Stimulated activated CD8-positive, alpha-beta memory T cell treated with anti-CD3 and anti-CD28 coated beads, Interleukin-2, amount 100 ng/mL, for 48 hours (primary cell): ENCODE data around the gene NEK6.

Source experiments
- DNase-seq, 2 donors: peaks; one replicate each; pipeline ENCODE4 v3.0.0-alpha.2; 2020; ENCODE audit warnings: low read depth in 2 of 2

NEK6 gene

GRCh38 chr9:124321935-124322334 lies 64.2 kb downstream of the NEK6 start:
- DNase-seq, result no peak

- DNase-seq, result no peak
Observed at GRCh38 chr9:124322618-124323432, 65.1 kb downstream of the NEK6 start.

GRCh38 chr9:124323904-124324303 lies 66.2 kb downstream of the NEK6 start:
- no peak for DNase-seq

DNA sequence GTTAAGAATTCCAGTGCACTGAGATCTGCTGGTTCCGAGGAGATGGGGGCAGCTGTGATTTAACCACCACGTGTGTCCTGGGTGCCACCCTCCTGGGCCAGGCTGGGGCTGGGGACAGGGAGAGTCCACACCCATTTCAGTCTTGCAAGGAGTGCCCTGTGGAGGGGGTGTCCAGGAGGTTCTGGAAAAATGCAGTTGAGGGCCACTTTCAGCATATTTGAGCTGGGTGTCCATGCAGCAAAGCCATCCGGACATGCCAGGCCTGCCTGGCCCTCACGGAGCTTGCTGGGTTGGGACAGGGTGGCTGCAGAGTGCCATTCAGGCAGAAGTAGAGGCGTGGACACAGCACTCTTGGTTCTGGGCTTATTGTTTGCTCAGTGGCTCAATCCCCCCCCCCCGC lies 68.1 kb downstream of the NEK6 start:
- DNase-seq, result no peak

DNA sequence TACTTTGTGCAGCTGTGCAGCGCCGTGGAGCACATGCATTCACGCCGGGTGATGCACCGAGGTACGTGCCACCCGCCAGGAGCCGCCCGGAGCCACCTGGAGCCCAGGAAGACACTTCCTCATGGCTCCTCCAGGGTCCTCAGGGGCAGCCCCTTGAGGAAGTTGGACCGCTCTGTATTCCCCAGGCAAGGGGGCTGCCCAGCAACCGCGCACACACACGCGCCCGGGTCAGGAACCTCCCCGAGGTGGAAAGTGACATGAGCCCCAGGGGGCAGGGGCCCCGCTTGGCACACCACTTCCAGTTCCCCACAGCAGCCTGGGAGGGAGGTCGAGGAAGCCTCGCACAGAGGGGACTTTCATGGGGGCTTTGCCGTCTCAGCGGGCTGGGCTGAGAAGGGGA lies 68.6 kb downstream of the NEK6 start:
- no peak for DNase-seq

- no peak for DNase-seq
Observed at GRCh38 chr9:124327491-124327890, 69.7 kb downstream of the NEK6 start.

GRCh38 chr9:124328285-124328684 lies 70.5 kb downstream of the NEK6 start:
- DNase-seq, result no peak

- no peak for DNase-seq
Observed at GRCh38 chr9:124329206-124329792, 71.5 kb downstream of the NEK6 start.

- no peak for DNase-seq
Observed at GRCh38 chr9:124330011-124330697, 72.4 kb downstream of the NEK6 start.

GRCh38 chr9:124331580-124331979 lies 73.8 kb downstream of the NEK6 start:
- no peak for DNase-seq

- no peak for DNase-seq
Observed at GRCh38 chr9:124332361-124333202, 74.8 kb downstream of the NEK6 start.

GRCh38 chr9:124333203-124333579 lies 75.4 kb downstream of the NEK6 start:
- no peak for DNase-seq

DNA sequence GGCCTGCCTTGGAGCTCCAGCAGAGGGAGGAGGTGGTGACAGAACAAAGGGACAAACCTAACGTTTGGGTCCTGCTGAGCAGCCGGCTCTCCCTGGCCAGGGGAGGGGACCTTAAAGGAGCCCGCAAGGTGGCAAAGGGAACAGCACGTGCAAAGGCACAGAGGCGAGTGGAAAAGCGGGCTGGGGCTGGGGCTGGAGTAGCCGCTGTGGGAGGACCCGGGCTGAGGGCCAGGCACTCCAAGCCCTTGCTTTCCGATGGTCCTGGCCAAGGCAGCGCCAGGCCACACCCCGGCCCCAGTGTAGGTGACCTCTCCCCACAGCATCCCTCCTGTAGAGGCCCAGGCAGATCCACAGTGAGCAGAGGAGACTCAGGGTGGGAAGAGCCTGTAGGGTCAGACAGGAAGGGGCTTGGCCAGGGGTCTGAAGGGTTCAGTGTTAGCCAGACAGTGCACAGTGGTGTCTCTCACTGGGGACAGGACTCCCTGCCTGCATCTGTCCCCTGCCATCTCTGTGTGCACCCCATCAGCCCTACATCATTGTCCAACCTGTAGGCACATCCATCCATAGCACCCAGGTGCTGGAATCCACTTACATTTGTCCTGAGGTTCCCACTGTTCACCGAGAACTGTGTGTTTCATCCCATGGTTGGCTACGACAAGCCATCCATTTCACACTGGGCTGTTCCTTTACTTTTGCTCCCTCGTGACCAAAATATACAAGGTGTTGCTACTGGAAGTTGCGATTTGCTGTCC lies 77.0 kb downstream of the NEK6 start:
- DNase-seq, result no peak

DNA sequence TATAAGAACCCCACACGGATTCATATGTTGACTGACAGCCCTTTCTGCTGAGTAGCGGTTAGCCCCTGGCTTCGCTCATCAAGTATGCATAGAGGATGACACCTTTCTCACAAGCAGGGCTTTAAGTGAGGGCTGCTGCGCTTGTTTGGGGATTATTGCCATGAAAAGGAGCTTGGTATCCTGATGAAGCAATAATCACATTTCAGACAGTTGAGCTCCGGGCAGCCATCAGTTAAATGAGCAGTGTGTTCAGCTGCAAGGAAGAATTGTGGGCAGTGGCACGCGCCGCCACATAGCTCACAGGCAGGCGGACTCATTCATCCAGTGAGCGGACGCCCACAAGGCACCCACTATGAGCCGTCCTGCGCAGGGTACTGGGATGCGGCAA lies 77.6 kb downstream of the NEK6 start:
- no peak for DNase-seq

DNA sequence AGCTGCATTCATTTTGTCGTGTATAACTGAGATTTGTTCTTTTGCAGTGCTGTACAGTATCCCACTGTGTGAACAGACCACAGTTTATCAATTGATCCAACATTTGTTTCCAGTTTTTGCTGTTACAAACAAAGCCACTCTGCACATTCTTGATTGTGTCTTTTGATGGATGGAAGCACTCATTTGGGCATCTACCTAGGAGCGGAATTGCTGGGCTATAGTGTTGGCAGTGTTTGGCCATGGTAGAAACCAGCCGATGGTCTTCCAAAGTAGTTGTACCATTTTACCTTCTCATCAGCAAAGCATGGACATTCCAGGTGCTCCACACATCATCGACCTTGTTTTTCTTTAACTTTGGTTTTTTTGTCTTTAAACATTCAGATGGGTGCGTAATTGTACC lies 79.8 kb downstream of the NEK6 start:
- no peak for DNase-seq

GRCh38 chr9:124339603-124340146 lies 81.9 kb downstream of the NEK6 start:
- DNase-seq, result no peak

DNA sequence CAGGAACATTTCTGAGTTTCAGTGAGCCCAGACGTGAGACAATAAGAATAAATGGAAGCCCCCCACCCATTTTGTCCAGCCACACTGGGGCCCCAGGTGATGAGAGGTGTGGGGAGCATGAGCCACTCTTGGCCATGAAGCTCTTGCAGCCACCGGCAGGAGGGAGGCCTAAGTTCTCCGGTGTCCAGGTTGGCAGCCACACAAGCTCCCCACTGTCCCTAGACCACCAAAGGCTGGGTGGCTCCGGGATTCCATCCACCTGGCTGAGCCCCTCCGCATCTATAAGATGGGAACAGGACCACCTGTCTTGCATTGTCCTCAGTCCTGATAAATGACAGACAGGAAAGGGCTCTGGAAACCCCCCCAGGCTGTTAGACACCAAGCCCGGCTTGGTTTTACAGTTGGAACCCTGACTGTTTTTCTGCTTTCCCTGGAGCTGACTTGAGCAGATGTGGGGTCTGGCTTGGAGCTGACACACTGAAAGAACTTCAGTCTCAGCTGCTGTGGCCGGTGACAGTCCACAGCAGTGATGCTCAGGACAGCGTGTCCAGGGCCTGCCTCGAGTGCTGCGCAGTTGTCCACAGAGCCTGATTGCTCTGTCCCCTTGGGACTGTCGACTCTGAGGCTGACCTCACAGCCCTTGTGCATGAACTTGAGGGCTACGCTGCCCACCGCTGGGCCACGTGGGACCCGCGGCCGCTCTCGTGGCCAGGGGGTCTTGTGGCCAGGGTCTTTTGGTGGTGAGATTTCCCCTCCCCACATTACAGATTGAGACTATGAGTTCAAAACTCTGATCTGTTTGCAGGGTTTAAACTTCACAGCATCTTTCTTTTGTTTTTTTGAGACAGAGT lies 82.7 kb downstream of the NEK6 start:
- no peak for DNase-seq

DNA sequence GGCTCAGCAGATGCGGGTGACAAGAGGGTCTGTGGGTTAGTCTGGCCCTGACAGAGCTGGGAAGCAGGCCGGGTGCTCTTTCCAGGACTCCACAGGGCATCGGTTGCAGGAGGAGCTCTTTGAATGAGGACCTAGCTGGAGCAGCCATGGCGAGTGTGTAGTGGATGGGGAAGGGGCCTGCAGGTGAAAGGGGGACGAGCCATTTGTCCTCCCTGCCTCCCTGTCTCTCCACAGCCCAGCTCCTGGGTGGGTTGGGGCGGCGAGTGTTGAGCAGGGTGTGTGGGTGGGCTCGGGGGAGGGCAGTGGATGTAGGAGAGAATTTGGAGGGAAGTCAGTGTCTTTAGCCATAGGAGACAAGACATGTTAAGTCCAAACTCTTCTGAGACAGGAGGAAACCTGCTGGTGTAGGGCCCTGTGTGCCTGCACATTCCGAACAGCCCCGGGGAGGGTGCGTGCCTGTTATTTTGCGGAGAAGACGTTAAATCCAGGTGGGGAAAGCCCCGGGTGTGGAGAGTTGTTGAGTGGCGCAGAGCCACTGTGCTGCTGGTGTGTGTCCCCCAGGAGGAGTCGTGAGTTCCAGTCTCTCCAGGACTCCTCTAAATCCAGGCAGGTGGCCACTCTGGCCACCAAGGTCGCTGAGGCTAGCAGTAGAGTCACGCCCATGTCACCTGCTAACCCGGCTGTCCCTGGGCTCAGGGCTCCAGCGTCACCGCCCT lies 83.9 kb downstream of the NEK6 start:
- DNase-seq, result no peak

GRCh38 chr9:124342402-124342775 lies 84.6 kb downstream of the NEK6 start:
- no peak for DNase-seq
